ENCODE results near the gene EML6. TPM values are rescaled to one million over a fixed set of nuclear protein-coding genes. Genes with fewer than 3 reads are reported as not detected.

EML6 gene
- total and polyA plus RNA-seq, 2 of the 13 experiments (the other 11 are each of a cell fraction or from before 2014, with no cell fraction given), result 17.2 to 32.4 TPM

- TF ChIP-seq ZNF574 (CRISPR knock-in tag; IDR thresholded peaks at IDR 0.05) (no peak), TEAD3 (CRISPR knock-in tag; optimal IDR thresholded peaks at IDR 0.05; ENCODE audit: borderline replicate concordance) (no peak), FOXA3 (CRISPR knock-in tag; IDR thresholded peaks at IDR 0.05) (0 out of 2 replicates have a peak, but pooled peaks have one; percentile 8), ASH2L (IDR thresholded peaks at IDR 0.05; ENCODE audit: insufficient read length, low read depth, low read length) (peak; percentile 51), SOX5 (CRISPR knock-in tag; IDR thresholded peaks at IDR 0.05; ENCODE audit: borderline replicate concordance) (no peak; the same call in 1 of the 2 replicates), HDAC1 (CRISPR knock-in tag; IDR thresholded peaks at IDR 0.05) (0 out of 2 replicates have a peak, but pooled peaks have one; percentile 19), GFI1 (CRISPR knock-in tag; IDR thresholded peaks at IDR 0.05; ENCODE audit: borderline replicate concordance) (peak; percentile 42; the same call in 1 of the 2 replicates), HOMEZ (CRISPR knock-in tag; IDR thresholded peaks at IDR 0.05; ENCODE audit: low read depth) (peak; percentile 70; the same call in 1 of the 2 replicates), MYPOP (CRISPR knock-in tag; IDR thresholded peaks at IDR 0.05) (0 out of 2 replicates have a peak, but pooled peaks have one; percentile 28), MEIS2 (CRISPR knock-in tag; IDR thresholded peaks at IDR 0.05) (peak; percentile 84), NR2F1 (CRISPR knock-in tag; IDR thresholded peaks at IDR 0.05) (0 out of 4 replicates have a peak, but pooled peaks of 1 of the 2 experiments have one; percentile 19), ZNF230 (CRISPR knock-in tag; IDR thresholded peaks at IDR 0.05) (no peak), IRF2 (CRISPR knock-in tag; IDR thresholded peaks at IDR 0.05) (peak; percentile 36; the same call in 1 of the 2 replicates), NFYC (CRISPR knock-in tag; IDR thresholded peaks at IDR 0.05) (no peak), HNF4G (IDR thresholded peaks at IDR 0.05; ENCODE audit: borderline replicate concordance, low read depth, low read length) (peak; percentile 48; the same call in 1 of the 2 replicates), HNF4G (CRISPR knock-in tag; IDR thresholded peaks at IDR 0.05; ENCODE audit: borderline replicate concordance, low read depth) (peak; percentile 26; the same call in 1 of the 2 replicates), STAG1 (CRISPR knock-in tag; IDR thresholded peaks at IDR 0.05) (peak; percentile 57), ARID5B (CRISPR knock-in tag; IDR thresholded peaks at IDR 0.05) (peak; percentile 39; the same call in 1 of the 2 replicates), XRCC5 (optimal IDR thresholded peaks at IDR 0.05; ENCODE audit: low read length) (peak; percentile 61), ZNF3 (CRISPR knock-in tag; IDR thresholded peaks at IDR 0.05) (peak; percentile 86)
Measured at GRCh38 chr2:54728669-54729120, 5.2 kb downstream of the EML6 start (continued).
